AG10803 (cell line): ENCODE results near the gene PKHD1.

ENCODE experiments used
- DNase-seq: peaks from one replicate; pipeline ENCODE4 v3.0.0; 2010; ENCODE audit warnings: low read depth
- H3K4me3 ChIP-seq: 2 replicates; pipeline ENCODE4 v1.5.1; 2011; ENCODE audit warnings: mild to moderate bottlenecking, low read length, control low read depth
- TF ChIP-seq, protein P1 (sequence below): conservative IDR thresholded peaks from 2 replicates; pipeline ENCODE4 v1.5.1; 2011; ENCODE audit warnings: mild to moderate bottlenecking, low read length, control low read depth, inconsistent platforms

PKHD1 gene

GRCh38 chr6:51644426-51644825 lies 443.0 kb downstream of the PKHD1 start:
- DNase-seq, result no peak
- no peak overlapping the region for H3K4me3 ChIP-seq
- TF ChIP-seq, protein P1, sequence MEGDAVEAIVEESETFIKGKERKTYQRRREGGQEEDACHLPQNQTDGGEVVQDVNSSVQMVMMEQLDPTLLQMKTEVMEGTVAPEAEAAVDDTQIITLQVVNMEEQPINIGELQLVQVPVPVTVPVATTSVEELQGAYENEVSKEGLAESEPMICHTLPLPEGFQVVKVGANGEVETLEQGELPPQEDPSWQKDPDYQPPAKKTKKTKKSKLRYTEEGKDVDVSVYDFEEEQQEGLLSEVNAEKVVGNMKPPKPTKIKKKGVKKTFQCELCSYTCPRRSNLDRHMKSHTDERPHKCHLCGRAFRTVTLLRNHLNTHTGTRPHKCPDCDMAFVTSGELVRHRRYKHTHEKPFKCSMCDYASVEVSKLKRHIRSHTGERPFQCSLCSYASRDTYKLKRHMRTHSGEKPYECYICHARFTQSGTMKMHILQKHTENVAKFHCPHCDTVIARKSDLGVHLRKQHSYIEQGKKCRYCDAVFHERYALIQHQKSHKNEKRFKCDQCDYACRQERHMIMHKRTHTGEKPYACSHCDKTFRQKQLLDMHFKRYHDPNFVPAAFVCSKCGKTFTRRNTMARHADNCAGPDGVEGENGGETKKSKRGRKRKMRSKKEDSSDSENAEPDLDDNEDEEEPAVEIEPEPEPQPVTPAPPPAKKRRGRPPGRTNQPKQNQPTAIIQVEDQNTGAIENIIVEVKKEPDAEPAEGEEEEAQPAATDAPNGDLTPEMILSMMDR, result no peak

- no peak overlapping the region for H3K4me3 ChIP-seq
- DNase-seq, result no peak
- TF ChIP-seq, protein P1, result no peak
Observed at GRCh38 chr6:51640021-51640420, 447.4 kb downstream of the PKHD1 start.

DNA sequence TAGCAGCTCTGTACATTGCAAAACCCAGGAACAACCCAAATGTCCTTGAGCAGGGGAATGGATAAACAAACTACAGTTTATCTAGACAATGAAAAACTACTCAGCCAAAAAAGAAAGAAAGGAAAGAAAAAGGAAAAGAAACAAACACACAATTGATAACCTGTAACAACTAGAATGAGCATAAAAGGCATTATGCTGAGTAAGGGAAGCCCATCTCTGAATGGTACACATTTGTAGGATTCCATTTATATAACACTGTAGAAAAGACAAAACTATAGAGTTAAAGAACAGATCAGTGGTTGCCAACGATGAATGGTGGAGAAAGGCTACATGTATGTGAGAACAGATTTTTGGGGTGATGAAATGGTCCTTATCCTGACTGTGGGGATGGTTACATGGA lies 454.0 kb downstream of the PKHD1 start:
- no peak for DNase-seq
- TF ChIP-seq, protein P1, result no peak
- H3K4me3 ChIP-seq, result no peak overlapping the region

- TF ChIP-seq, protein P1, result no peak
- no peak overlapping the region for H3K4me3 ChIP-seq
- DNase-seq, result no peak
Observed at GRCh38 chr6:51630011-51630410, 457.4 kb downstream of the PKHD1 start.

DNA sequence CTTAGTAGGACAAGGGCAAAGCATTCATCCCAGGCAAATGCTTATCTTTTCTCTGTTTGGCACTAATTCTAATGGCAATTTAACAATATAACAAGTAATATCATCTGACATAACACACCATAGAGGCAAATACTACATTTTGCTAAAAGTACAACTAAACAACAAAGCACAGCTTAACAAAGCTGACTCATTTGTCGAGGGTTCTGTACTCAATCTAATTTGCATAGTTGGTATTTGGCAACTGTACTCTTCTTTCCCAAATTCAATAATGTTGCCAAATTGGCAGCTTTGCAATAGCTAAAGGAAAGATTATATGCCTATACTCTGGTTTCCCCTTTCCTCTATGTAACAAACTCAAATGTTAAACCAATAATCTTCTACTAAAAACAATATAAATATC lies 461.0 kb downstream of the PKHD1 start:
- TF ChIP-seq, protein P1, result no peak
- no peak for DNase-seq
- H3K4me3 ChIP-seq, result no peak overlapping the region

DNA sequence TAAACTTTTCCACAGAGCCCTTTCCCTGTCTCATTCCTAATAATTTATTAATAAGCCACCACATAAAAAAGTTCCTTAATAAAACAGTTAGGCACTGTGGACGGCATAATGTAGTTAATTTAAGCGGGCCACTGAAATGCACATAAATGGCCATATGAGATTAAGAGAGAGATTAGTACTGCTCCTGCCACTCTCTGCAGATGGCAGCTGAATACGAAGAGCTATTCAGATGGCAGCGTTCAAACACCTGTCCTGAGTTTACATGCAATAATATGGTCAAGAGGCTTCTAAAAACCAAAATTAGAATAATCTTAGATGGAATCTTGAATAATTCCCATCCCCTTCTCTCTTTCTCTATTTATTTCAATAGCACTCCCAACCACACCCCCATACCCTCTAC lies 461.8 kb downstream of the PKHD1 start:
- no peak overlapping the region for H3K4me3 ChIP-seq
- no peak for DNase-seq
- TF ChIP-seq, protein P1, result no peak

- DNase-seq, result no peak
- TF ChIP-seq, protein P1, result no peak
- H3K4me3 ChIP-seq, result no peak overlapping the region
Observed at GRCh38 chr6:51620971-51621370, 466.4 kb downstream of the PKHD1 start.
